Stimulated activated naive B cell treated with anti-CD40 and anti-IgM and Interleukin-4, amounts not matched to agents 10 μg/mL and 1 μg/mL and 100 μg/mL, for 72 hours (primary cell): ENCODE results near the gene YARS2.

Experiments used
- ATAC-seq, 2 donors: fragments of 150-1000 bp; cut with Tn5 transposase; replicated peaks; 2 replicates each; pipeline ENCODE4 v1.10.0; 2021; ENCODE audit warnings: moderate library complexity in 1 of 2
- DNase-seq: peaks from one replicate; pipeline ENCODE4 v3.0.0; 2021
- H3K27ac Mint-ChIP-seq: one replicate; pipeline ENCODE4 v1.8.0; 2022; ENCODE audit warnings: mild to moderate bottlenecking, mixed read lengths
- H3K27me3 Mint-ChIP-seq, 2 donors: one replicate each; pipeline ENCODE4 v1.8.0; 2022; ENCODE audit warnings: mixed read lengths in 2 of 2
- H3K36me3 Mint-ChIP-seq, 2 donors: one replicate each; pipeline ENCODE4 v1.8.0; 2022; ENCODE audit warnings: mixed read lengths in 2 of 2, mild to moderate bottlenecking in 1 of 2
- H3K4me1 Mint-ChIP-seq, 2 donors: one replicate each; pipeline ENCODE4 v1.8.0; 2022; ENCODE audit warnings: mixed read lengths in 2 of 2, mild to moderate bottlenecking in 1 of 2
- H3K4me3 Mint-ChIP-seq, 2 donors: one replicate each; pipeline ENCODE4 v1.8.0; 2022; ENCODE audit warnings: mild to moderate bottlenecking in 2 of 2, mixed read lengths in 2 of 2, moderate library complexity in 1 of 2
- H3K9me3 Mint-ChIP-seq, 2 donors: one replicate each; pipeline ENCODE4 v1.8.0; 2022; ENCODE audit warnings: mixed read lengths in 2 of 2, mild to moderate bottlenecking in 1 of 2

Gene YARS2

GRCh38 chr12:32768518-32768917 is 12.8 kb upstream of the YARS2 start:
- Mint-ChIP-seq H3K4me1 (no peaks in the 10 kb centered on the region), H3K27ac (no peak overlapping the region), H3K27me3 (peaks cover 12 to 17% of the 10 kb centered on the region in 2 donors), H3K9me3 (no peaks in the 10 kb centered on the region), H3K4me3 (no peak overlapping the region), H3K36me3 (no peaks in the 10 kb centered on the region)
- no peak for DNase-seq
- ATAC-seq: no peak

GRCh38 chr12:32765906-32766305 is 10.2 kb upstream of the YARS2 start:
- Mint-ChIP-seq H3K36me3 (no peaks in the 10 kb centered on the region), H3K4me3 (no peak overlapping the region), H3K9me3 (no peaks in the 10 kb centered on the region), H3K27me3 (peaks cover 6 to 12% of the 10 kb centered on the region in 2 donors), H3K27ac (no peak overlapping the region), H3K4me1 (peaks cover 6 to 14% of the 10 kb centered on the region in 2 donors)
- DNase-seq (no peak), ATAC-seq (no peak)

DNA sequence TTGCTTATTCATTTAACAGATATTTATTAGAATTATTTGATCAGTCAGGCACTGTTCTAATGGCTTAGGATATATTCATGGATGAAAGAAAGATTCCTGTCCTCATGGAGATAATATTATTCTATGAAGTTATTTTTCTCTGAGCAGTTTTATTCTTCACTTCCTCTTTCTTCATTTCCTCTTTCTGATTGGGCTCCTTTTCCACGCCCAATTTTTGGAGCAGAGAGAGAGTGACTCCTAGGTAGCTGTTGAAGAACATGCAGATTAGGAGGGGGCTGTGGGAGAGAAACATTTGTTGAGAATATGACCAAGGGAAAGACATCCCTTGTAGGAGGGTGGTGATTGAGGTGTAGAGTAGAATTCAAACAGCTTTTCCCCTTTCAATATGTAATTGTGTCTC is 6.0 kb upstream of the YARS2 start:
- peak; percentile 73 to 76 for ATAC-seq
- peaks cover 6 to 16% of the 10 kb centered on the region in 2 donors for H3K4me1 Mint-ChIP-seq
- no peak overlapping the region for H3K27ac Mint-ChIP-seq

DNA sequence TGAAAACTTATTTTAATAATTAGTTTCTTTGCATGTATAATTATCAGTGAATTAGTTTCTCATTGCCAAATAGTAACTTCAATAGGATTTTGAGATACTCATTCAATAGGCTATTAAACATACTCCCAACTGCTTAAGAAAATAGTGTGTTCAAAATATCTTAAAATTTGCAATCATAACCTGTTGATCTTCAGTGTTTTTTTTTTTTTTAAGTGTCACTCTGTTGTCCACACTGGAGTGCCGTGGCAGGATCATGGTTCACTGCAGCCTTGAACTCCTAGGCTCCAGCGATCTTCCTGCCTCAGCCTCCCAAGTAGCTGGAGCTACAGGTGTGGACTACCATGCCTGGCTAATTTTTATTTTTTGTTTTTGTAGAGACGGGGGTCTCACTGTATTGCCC is 1.5 kb upstream of the YARS2 start:
- DNase-seq (no peak), ATAC-seq (no peak)
- Mint-ChIP-seq H3K27ac (no peak overlapping the region), H3K36me3 (no peaks in the 10 kb centered on the region), H3K4me3 (no peak overlapping the region), H3K4me1 (peaks cover 9 to 31% of the 10 kb centered on the region in 2 donors), H3K9me3 (no peaks in the 10 kb centered on the region), H3K27me3 (no peaks in the 10 kb centered on the region)

More for the DNA sequence above, 6.0 kb upstream of the YARS2 start:
- H3K36me3 Mint-ChIP-seq: no peaks in the 10 kb centered on the region
- DNase-seq: no peak
- H3K4me3 Mint-ChIP-seq: no peak overlapping the region
- H3K27me3 Mint-ChIP-seq: no peaks in the 10 kb centered on the region
- no peaks in the 10 kb centered on the region for H3K9me3 Mint-ChIP-seq

GRCh38 chr12:32756476-32757066 is 874 bp upstream of the YARS2 start:
- peak overlapping the region; percentile 88 to 92 for H3K4me3 Mint-ChIP-seq
- H3K27ac Mint-ChIP-seq: peak overlapping the region; percentile 96
- H3K9me3 Mint-ChIP-seq: no peaks in the 10 kb centered on the region
- DNase-seq: no peak
- no peak for ATAC-seq
- peaks cover 5 to 25% of the 10 kb centered on the region in 2 donors for H3K4me1 Mint-ChIP-seq
- no peaks in the 10 kb centered on the region for H3K27me3 Mint-ChIP-seq
- no peaks in the 10 kb centered on the region for H3K36me3 Mint-ChIP-seq

GRCh38 chr12:32755051-32755653 is 545 bp downstream of the YARS2 start:
- Mint-ChIP-seq H3K27ac (peak overlapping the region; percentile 96), H3K4me1 (peaks cover 3 to 17% of the 10 kb centered on the region in 2 donors), H3K4me3 (peak overlapping the region; percentile 88 to 92), H3K9me3 (no peaks in the 10 kb centered on the region), H3K27me3 (no peaks in the 10 kb centered on the region), H3K36me3 (peaks cover 2 to 4% of the 10 kb centered on the region in 2 donors)
- DNase-seq (peak; percentile 79), ATAC-seq (peak; percentile 73 to 74)

DNA sequence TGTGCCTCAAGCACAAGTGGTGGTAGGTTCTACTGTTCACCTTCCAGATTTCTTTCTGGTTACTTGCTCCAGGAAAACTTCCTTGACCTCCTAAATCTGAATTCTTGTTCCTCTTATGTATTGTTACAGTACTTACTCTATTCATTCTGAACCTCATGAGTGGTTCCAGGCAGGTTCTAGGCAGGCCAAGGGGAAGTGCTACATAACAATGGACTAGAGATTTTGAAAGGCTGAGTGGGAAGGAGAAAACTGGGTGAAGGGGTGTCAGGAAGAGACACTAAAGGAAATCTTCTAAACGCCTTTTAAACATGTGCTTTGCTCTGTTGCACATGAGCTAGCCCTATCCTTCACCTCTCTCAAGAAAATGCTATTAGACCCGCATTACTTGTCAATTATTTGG is 1.6 kb downstream of the YARS2 start:
- no peaks in the 10 kb centered on the region for H3K9me3 Mint-ChIP-seq
- ATAC-seq: no peak
- H3K27ac Mint-ChIP-seq: peak overlapping the region; percentile 96
- H3K4me1 Mint-ChIP-seq: peaks cover 3 to 17% of the 10 kb centered on the region in 2 donors
- H3K27me3 Mint-ChIP-seq: no peaks in the 10 kb centered on the region
- H3K4me3 Mint-ChIP-seq: peak overlapping the region; percentile 88 to 92
- no peak for DNase-seq
- peaks cover 2 to 6% of the 10 kb centered on the region in 2 donors for H3K36me3 Mint-ChIP-seq

DNA sequence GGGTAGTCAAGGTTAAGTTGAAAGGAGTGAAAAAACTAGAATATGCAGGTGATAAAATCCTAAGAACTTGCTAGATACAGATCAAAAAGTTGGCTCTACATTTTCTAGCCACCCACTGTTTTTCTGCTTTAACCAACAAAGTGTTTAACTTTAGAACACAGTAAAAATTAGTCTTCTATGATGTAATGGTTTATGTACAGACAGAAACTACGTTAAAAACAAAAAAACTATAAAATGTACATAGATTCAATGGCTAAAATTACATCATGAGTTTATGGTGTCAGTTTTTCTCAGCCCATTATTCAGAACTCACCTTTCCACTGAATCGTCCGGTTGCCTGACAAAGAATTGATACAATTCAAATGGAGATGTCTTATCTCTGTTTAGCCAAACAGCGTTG is 2.1 kb downstream of the YARS2 start:
- H3K36me3 Mint-ChIP-seq: peaks cover 2 to 6% of the 10 kb centered on the region in 2 donors
- H3K4me1 Mint-ChIP-seq: peaks cover 3 to 17% of the 10 kb centered on the region in 2 donors
- ATAC-seq (no peak), DNase-seq (no peak)
- peak overlapping the region in 1 of 2 donors; percentile 92 for H3K4me3 Mint-ChIP-seq
- no peaks in the 10 kb centered on the region for H3K27me3 Mint-ChIP-seq
- H3K27ac Mint-ChIP-seq: peak overlapping the region; percentile 96
- H3K9me3 Mint-ChIP-seq: no peaks in the 10 kb centered on the region

GRCh38 chr12:32743264-32743663 is 12.4 kb downstream of the YARS2 start:
- H3K27me3 Mint-ChIP-seq: no peaks in the 10 kb centered on the region
- no peak overlapping the region for H3K27ac Mint-ChIP-seq
- no peak for ATAC-seq
- H3K9me3 Mint-ChIP-seq: no peaks in the 10 kb centered on the region
- H3K4me1 Mint-ChIP-seq: peaks cover 0 to 1% of the 10 kb centered on the region in 2 donors
- DNase-seq: no peak
- H3K4me3 Mint-ChIP-seq: no peak overlapping the region
- peaks cover 27 to 33% of the 10 kb centered on the region in 2 donors for H3K36me3 Mint-ChIP-seq

- DNase-seq: no peak
- Mint-ChIP-seq H3K27ac (no peak overlapping the region), H3K27me3 (no peaks in the 10 kb centered on the region), H3K4me1 (peaks cover 0 to 1% of the 10 kb centered on the region in 2 donors), H3K36me3 (peaks cover 20 to 29% of the 10 kb centered on the region in 2 donors), H3K9me3 (no peaks in the 10 kb centered on the region), H3K4me3 (no peak overlapping the region)
- no peak for ATAC-seq
Measured at GRCh38 chr12:32742133-32742532, 13.6 kb downstream of the YARS2 start.

DNA sequence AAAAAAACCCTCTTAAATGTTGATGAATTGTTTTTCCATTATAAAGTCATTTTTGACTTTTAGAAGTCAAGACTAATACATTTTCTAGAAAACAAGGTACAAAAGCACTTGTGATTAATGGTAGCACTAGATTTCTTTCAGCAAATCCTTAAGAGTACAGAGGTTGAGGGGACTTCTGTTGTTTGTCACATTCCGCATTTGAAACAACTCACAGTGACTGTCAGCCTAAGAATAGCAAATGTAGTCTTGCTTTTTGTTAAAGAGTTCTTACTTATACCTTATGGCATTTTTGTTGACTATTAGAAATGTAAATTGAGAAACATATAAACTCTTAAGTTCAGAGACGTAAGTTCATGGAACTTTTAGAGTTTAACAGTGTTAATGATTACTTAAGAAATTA is 16.4 kb downstream of the YARS2 start:
- H3K9me3 Mint-ChIP-seq: no peaks in the 10 kb centered on the region
- H3K4me3 Mint-ChIP-seq: no peak overlapping the region
- no peaks in the 10 kb centered on the region for H3K27me3 Mint-ChIP-seq
- H3K4me1 Mint-ChIP-seq: peaks cover 0 to 1% of the 10 kb centered on the region in 2 donors
- DNase-seq (no peak), ATAC-seq (no peak)
- peaks cover 16 to 30% of the 10 kb centered on the region in 2 donors for H3K36me3 Mint-ChIP-seq
- H3K27ac Mint-ChIP-seq: no peak overlapping the region

- Mint-ChIP-seq H3K27ac (no peak overlapping the region), H3K27me3 (no peaks in the 10 kb centered on the region), H3K9me3 (no peaks in the 10 kb centered on the region), H3K36me3 (peaks cover 20 to 27% of the 10 kb centered on the region in 2 donors), H3K4me1 (peaks cover 0 to 1% of the 10 kb centered on the region in 2 donors), H3K4me3 (no peak overlapping the region)
- ATAC-seq (no peak), DNase-seq (no peak)
Measured at GRCh38 chr12:32737715-32738114, 18.0 kb downstream of the YARS2 start.

DNA sequence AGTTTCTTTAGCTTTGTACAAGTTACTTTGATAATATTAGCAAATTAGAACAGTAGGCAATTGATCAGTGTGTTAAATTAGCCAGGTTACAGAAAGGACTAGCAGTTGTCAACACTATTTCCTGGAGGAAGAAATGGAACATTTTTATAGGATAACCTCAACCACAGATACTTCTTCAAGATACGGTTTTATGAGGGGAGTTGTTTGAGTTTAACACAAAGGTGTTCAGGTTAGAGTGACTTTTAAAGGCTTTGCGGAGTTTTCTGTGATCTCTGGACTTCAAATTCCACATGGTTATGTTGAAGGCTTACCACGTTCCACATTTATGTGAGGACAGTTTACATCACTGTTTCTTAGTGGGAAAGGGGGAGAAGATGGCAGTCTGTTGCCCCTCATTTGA is 19.3 kb downstream of the YARS2 start:
- no peak for ATAC-seq
- Mint-ChIP-seq H3K4me3 (no peak overlapping the region), H3K9me3 (no peaks in the 10 kb centered on the region), H3K27me3 (no peaks in the 10 kb centered on the region), H3K36me3 (peaks cover 23 to 26% of the 10 kb centered on the region in 2 donors), H3K4me1 (peaks cover 0 to 1% of the 10 kb centered on the region in 2 donors), H3K27ac (no peak overlapping the region)
- no peak for DNase-seq

DNA sequence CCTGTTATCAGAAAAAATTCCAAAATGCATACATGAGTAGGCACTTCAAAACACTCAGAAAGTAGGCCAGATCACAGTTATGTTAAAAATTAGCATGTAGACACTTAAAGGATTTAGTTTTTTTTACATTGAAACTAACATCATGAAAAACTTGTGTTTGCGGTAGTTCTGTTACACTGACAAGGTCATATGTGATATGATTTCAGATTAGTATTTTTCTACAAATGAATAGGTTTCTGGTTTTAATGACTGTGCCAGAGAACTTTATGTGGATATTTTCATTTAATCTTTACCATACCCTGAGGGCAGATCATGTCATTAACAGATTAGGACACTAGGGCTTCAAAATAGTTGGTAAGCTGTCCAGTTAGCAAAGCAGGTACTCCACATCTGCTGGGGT is 20.7 kb downstream of the YARS2 start:
- ATAC-seq (no peak), DNase-seq (no peak)
- Mint-ChIP-seq H3K27ac (no peak overlapping the region), H3K27me3 (no peaks in the 10 kb centered on the region), H3K4me1 (peaks cover 0 to 1% of the 10 kb centered on the region in 2 donors), H3K4me3 (no peak overlapping the region), H3K9me3 (no peaks in the 10 kb centered on the region), H3K36me3 (peaks cover 23 to 31% of the 10 kb centered on the region in 2 donors)

DNA sequence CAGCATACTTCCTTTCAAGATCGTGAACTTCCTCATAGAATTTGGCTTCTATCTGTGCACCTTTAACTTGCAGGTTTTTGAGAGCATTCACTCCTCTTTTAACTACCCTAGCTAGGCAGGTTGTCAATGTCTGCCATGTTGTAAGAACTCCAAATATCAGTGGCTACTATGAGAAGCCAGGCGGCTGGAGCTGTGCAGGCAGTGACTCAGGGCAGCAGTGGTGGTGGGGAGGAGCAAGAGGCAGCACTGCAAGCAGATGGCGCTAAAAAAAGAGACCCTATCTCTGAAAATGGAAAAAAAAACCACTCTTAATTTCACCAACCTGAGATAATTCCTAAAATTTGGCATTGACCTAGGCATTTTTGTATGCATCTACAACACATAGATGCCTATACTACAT is 28.5 kb downstream of the YARS2 start:
- ATAC-seq (no peak), DNase-seq (no peak)
- no peak overlapping the region for H3K4me3 Mint-ChIP-seq
- peaks cover 23 to 41% of the 10 kb centered on the region in 2 donors for H3K36me3 Mint-ChIP-seq
- no peak overlapping the region for H3K27ac Mint-ChIP-seq
- peaks cover 0 to 3% of the 10 kb centered on the region in 2 donors for H3K4me1 Mint-ChIP-seq
- H3K9me3 Mint-ChIP-seq: no peaks in the 10 kb centered on the region
- no peaks in the 10 kb centered on the region for H3K27me3 Mint-ChIP-seq
